HG02623 (cell line): Measurements from ENCODE around the gene BABAM2.

Experiments used
- ATAC-seq: cut with Tn5 transposase; IDR thresholded peaks from one replicate; pipeline ENCODE4 v1.9.1; 2021; ENCODE audit warnings: moderate library complexity; ENCODE audit not compliant: unreplicated experiment

BABAM2 gene

GRCh38 chr2:28292491-28292890 is 402.0 kb downstream of the BABAM2 start:
- ATAC-seq: no peak

GRCh38 chr2:28293416-28293815 is 402.9 kb downstream of the BABAM2 start:
- no peak for ATAC-seq

- no peak for ATAC-seq
Measured at GRCh38 chr2:28294451-28294850, 403.9 kb downstream of the BABAM2 start.

GRCh38 chr2:28296243-28296642 is 405.7 kb downstream of the BABAM2 start:
- no peak for ATAC-seq

GRCh38 chr2:28296904-28297303 is 406.4 kb downstream of the BABAM2 start:
- no peak for ATAC-seq

GRCh38 chr2:28297531-28297930 is 407.0 kb downstream of the BABAM2 start:
- no peak for ATAC-seq

GRCh38 chr2:28298406-28298805 is 407.9 kb downstream of the BABAM2 start:
- no peak for ATAC-seq

GRCh38 chr2:28300485-28301341 is 410.2 kb downstream of the BABAM2 start:
- no peak for ATAC-seq

GRCh38 chr2:28305202-28305601 is 414.7 kb downstream of the BABAM2 start:
- ATAC-seq: no peak

GRCh38 chr2:28310107-28310506 is 419.6 kb downstream of the BABAM2 start:
- ATAC-seq: no peak

GRCh38 chr2:28311660-28312249 is 421.2 kb downstream of the BABAM2 start:
- ATAC-seq: no peak

GRCh38 chr2:28312307-28313219 is 422.0 kb downstream of the BABAM2 start:
- no peak for ATAC-seq

GRCh38 chr2:28313220-28313784 is 422.8 kb downstream of the BABAM2 start:
- no peak for ATAC-seq

- no peak for ATAC-seq
Measured at GRCh38 chr2:28314968-28315367, 424.4 kb downstream of the BABAM2 start.

GRCh38 chr2:28316546-28317335 is 426.2 kb downstream of the BABAM2 start:
- ATAC-seq: no peak

GRCh38 chr2:28317390-28317789 is 426.9 kb downstream of the BABAM2 start:
- ATAC-seq: no peak

- no peak for ATAC-seq
Measured at GRCh38 chr2:28318023-28318422, 427.5 kb downstream of the BABAM2 start.

- no peak for ATAC-seq
Measured at GRCh38 chr2:28318462-28319117, 428.1 kb downstream of the BABAM2 start.

- no peak for ATAC-seq
Measured at GRCh38 chr2:28319118-28320008, 428.8 kb downstream of the BABAM2 start.
